Fibroblast of skin of right biceps (primary cell): Measurements from ENCODE around the gene MBTPS1.

Experiments
- DNase-seq: peaks from one replicate; pipeline ENCODE4 v3.0.0-alpha.2; 2013

The MBTPS1 gene

DNA sequence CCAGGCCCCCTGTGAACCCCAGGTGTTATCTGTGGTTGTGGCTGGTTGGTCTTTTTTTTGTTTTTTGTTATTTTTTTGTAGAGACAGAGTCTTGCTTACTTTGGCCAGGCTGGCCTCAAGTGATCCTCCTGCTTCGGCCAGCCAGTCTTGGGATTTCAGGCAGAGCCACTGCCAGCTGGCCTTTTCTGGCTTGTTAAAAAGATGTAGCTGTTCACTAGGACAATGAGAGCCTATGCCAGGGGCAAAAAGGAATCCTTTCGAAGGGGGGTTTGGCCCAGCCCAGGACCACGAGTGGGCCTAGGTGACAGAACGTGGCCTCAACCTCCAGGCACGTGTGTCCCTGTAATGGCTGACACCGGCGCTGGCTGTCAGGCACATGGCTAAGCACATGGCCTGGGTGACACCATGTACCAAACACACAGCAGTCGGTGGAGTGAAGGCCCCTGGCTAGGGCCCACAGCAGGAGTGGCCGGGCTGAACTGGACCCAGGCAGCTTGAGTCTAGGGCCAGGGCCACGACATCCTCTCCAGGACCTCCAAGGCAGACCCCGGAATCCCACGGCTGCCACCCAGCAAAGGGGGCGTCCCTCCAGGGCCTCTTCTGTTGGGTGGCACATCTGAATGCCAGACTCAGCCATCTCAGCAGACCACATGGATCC lies 67.2 kb downstream of the MBTPS1 start:
- DNase-seq: no peak

GRCh38 chr16:84048871-84049270 lies 67.9 kb downstream of the MBTPS1 start:
- DNase-seq: no peak

DNA sequence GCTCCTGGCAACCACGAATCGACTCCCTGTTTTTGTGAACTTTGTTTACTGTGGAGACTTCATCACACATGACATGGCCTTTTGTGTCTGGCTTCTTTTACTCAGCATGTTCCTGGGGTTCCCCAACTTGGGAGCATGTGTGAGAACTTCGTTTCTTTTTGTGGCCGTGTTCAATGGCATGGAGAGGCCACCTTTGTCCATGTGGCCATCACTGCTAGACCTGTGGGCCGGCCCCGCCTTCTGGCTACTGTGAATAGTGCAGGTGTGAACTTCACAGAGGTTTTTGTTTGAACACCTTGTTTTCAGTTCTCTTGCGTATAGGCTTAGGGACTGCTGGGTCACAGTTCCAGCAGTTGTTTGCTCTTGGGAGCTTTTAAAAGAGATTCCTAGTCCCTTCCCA lies 68.5 kb downstream of the MBTPS1 start:
- no peak for DNase-seq

DNA sequence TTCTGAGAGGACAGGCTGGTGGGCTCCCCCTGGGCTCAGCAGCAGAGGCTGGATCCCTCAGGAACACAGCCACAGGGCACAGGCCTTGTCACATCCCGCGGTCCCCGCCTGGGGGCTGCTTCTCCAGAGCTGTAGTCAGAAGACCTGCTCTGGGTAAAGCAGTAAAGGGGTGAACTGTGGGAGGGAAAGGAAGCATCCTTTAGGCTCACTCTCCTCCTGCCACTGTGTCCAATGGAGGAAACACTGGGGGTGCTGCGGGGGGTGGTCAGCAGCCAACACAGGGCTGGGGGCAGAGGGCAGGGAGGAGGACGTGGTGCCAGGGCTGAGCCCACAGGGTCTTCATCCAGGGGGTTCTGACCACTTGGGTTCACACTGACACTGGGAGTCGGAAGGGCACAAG lies 69.1 kb downstream of the MBTPS1 start:
- DNase-seq: no peak

DNA sequence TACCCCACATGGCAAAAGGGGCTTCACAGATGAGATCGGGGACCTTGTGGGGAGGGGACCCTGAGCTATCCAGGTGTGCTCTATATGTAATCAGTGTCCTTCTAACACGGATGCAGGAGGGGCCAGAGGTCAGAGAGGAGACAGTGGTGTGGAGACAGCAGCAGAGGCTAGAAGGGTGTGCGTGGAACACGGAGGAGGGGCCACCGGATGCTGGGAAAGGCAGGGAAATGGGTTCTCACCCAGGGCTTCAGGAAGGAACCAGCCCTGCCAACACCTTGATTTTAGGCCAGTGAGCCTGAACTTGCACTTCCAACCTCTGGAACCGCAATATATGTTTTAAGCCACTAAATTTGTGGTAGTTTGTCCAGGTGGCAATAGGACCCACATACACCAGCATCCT lies 69.5 kb downstream of the MBTPS1 start:
- DNase-seq: no peak

- DNase-seq: no peak
These were observed 70.8 kb downstream of the MBTPS1 start for GRCh38 chr16:84045818-84046470.

GRCh38 chr16:84045001-84045817 lies 71.5 kb downstream of the MBTPS1 start:
- DNase-seq: no peak

- DNase-seq: peak; percentile 17
These were observed 72.6 kb downstream of the MBTPS1 start for GRCh38 chr16:84044118-84044488.

DNA sequence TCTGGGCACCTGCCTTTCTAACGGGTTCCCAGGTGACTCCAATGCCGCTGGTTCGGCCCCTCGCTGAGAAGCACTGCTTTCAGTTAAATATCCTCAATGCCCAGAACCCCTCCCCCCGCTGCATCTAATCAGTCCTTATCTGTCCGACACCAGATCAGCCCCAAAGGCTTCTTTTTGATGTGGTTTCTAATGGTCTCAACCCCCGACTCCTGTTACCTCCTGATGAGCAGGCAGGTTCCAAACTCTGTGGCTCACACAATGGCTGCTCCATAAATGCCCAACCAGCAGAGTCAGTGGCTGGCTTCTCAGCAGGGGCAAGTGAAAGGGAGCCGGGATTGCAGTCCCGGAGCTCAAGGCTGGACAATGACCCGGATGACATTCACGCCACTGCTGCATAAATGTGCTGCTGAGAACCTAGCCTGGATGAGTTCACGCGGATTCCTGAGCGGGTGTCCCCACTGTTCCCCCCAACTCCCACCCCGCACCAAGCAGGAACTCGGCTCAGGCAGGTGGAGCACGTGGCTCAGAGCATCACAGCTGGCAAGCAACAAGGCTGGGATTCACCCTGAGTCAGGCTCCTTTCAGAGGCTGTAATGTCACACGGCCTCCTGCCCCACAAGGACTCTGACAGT lies 73.1 kb downstream of the MBTPS1 start:
- no peak for DNase-seq

GRCh38 chr16:84042879-84043485 lies 73.8 kb downstream of the MBTPS1 start:
- DNase-seq: no peak

- no peak for DNase-seq
These were observed 74.3 kb downstream of the MBTPS1 start, which contains the start of gene SLC38A8 for GRCh38 chr16:84042308-84042878. SLC38A8 (minus strand) TSS chr16:84042795; CDS start chr16:84042157, 638 bp downstream.

DNA sequence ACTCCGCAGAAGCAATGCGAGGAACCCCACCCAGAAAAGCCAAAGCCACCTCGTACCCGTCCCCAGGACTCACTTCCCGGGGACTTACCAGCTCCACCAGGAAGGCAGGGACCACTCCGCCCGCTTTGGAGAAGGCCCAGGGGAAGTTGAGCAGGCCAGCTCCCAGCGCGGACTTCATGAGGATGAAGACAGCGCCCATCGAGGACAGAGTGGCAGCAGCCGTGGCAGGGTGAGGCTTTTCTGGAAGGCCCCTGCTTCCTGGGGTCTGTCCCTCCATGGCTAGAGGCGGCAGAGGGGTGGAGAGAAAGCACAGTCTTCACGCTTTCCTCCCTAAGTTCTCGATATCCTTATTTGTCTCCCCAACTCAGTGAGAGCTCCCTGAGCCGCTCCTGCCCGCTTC lies 74.9 kb downstream of the MBTPS1 start:
- no peak for DNase-seq

- no peak for DNase-seq
These were observed 75.6 kb downstream of the MBTPS1 start for GRCh38 chr16:84040823-84041820.

GRCh38 chr16:84040226-84040822 lies 76.4 kb downstream of the MBTPS1 start:
- DNase-seq: no peak

DNA sequence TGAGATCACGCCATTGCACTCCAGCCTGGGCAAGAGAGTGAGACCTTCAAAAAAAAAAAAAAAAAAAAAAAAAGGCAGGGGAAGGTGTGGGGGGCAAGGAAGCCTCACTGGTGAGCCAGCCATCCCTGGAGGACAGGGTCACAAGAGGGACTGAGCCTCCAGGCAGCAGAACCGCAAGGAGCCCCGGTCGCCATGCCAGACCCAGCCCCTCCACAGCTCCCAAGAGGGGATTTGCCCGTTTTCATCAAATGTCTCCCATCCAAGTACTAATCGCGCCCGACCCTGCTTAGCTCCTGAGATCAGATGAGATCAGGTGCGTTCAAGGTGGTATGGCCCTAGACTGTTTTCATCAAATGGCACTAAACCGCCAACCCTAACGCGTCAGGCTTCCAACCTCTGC lies 77.0 kb downstream of the MBTPS1 start:
- no peak for DNase-seq

DNA sequence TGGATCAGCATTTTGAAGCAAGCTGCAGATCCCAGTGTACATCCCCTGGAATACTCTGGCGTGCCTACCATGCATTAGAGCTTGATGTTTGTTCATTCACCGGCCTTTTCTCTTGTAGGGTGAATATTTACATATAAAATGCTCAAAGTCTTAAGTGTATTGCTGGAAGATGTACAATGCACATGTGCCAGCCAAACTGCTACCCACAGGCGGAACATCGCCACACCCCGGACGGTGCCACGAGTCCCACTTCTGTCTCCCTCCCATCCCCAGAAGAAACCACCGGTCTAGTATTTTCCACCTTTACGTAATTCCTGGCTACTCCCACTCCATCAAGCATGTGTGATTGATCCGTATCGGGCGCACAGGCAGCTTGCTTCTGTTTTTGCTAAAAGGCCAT lies 78.3 kb downstream of the MBTPS1 start:
- DNase-seq: no peak

DNA sequence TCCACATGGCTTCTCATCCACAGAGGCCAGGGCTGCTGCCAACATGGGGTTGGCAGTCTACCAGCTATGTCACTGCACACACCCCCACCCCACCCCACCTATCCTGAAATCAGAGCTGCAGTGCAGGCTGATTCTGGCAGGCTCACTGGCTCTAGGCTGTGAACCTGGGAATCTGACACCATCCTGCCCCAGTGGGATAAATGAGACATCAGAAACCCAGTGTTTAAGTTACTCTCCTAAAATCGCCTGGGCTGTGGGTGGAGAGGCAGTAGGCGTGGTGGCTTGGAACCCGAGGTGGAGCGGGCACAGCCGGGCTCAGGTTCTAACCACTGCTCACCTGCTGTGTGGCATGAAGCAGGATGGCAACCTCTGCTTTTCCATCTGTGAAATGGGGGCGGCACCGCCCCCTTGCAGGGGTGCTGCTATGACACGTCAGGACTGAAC lies 79.7 kb downstream of the MBTPS1 start:
- no peak for DNase-seq

DNA sequence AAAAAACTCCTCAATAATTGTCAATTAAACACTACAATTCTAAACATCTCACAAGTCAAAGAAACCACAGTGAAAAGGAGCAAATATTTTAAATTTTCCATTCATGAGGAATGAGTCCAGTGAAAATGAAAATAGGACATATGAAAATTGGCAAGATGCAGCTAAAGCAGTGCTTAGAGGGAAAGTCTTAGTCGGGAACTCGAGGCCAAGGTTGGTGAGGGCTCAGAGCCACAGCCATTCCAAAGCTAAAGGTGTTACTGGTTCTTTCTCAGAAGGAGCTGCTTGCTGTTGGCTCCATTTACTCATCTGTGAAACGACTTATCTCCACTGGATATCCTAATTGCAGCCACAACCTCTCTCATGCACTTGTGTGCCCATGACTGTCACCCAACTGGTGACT lies 80.6 kb downstream of the MBTPS1 start:
- no peak for DNase-seq

DNA sequence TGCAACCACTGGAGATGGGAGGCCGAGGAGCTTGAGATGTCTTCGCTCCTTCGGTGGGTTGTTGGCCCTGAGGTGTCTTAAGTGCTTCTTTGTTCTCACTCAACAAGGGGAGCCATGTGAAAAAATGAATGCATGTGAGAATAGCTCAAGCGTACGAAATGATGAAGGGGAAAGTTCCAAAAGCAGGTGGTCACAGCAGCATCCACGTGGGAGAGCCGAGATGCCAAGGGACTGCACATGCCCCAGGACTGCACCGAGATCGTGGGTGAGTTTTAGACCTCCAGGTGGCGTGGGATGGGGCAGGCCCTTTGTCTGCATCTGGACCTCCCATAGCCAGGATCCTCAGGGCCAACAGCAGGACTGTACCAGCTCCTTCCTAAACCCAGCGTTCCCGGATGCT lies 82.2 kb downstream of the MBTPS1 start:
- no peak for DNase-seq

DNA sequence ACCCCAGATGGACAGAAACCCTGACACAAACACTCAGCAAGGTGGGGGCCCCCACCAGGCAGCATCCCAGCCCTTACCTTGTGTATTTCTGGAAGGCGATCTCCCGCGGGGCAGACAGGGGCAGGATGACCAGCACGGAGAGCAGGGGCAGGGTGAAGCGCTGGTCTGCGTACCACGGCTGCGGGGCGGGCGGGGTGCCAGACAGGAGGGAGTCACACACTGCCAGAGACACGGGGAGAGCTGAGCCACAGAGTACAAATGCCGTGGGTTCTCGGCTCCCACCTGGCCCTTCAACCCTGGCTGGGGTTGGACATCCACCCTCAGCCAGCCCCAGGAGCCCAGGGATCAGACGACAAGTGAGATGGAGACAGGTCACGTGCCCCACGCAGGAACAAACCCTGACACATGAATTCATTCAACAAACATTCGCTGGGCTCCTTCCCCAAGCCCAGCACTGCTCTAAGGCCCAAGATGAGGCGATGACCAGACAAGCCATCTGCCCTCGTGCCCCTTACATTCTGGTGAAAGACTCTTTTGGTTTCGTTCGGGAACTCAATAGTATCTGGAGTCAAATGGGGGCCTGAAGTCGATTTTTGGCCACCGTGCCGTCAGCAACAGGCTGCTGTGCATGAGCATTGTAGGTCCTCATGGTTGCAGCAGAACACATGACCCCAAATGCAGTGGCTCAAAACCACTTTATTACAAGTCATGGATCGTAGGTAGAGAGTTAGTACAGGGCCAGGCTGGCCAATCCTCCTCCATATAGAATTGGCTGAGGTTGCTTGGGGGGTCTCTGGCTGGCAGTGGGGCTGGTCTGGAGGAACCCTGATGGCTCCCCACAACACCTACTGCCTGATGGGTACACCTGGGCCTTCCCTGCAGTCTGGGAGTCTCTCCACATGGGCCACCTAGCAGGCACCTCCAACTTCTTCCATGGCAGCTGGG lies 83.2 kb downstream of the MBTPS1 start:
- no peak for DNase-seq
